Heart right ventricle (tissue), 16 donors: ENCODE measurements around the gene ITGA2. TPM values are rescaled to one million over a fixed set of nuclear protein-coding genes. Genes with fewer than 3 reads are reported as not detected.
A peak's percentile ranks its signal among the peaks of the same experiment; 100 is the strongest.

Experiments
- ATAC-seq, 8 donors: fragments of 200-7000 bp; cut with Tn5 transposase; one replicate each; pipeline ENCODE4 v1.9.1; 2020; ENCODE audit warnings: mild to moderate bottlenecking in 8 of 8, moderate library complexity in 8 of 8, moderate number of reproducible peaks in 1 of 8
- DNase-seq, 2 donors: peaks; one replicate each; pipeline ENCODE4 v3.0.0-alpha.2; 2020
- H3K27ac ChIP-seq, 10 donors: fragments of 200-600 bp; sonication (generic) in 2 of 10; one replicate each; pipeline versions ENCODE4 v1.5.0 to v1.8.0; 2020 to 2022; ENCODE audit warnings: mild to moderate bottlenecking in 3 of 10
- H3K27me3 ChIP-seq, 7 donors: fragments of 200-600 bp; one replicate each; pipeline ENCODE4 v1.8.0; 2021 to 2022; ENCODE audit warnings: mild to moderate bottlenecking in 2 of 7
- H3K36me3 ChIP-seq, 9 donors: fragments of 200-600 bp; sonication (generic) in 1 of 9; one replicate each; pipeline versions ENCODE4 v1.5.0 to v1.8.0; 2020 to 2022; ENCODE audit warnings: mild to moderate bottlenecking in 2 of 9
- H3K4me1 ChIP-seq, 9 donors: fragments of 200-600 bp; sonication (generic) in 1 of 9; one replicate each; pipeline versions ENCODE4 v1.5.0 to v1.8.0; 2020 to 2022; ENCODE audit warnings: mild to moderate bottlenecking in 4 of 9
- H3K4me3 ChIP-seq, 10 donors: fragments of 200-600 bp; sonication (generic) in 2 of 10; one replicate each; pipeline versions ENCODE4 v1.5.0 to v1.8.0; 2020 to 2022; ENCODE audit warnings: mild to moderate bottlenecking in 7 of 10, moderate library complexity in 2 of 10
- H3K9me3 ChIP-seq, 11 donors: fragments of 200-600 bp in 10 of 11; sonication (generic) in 2 of 11; one replicate each; pipeline versions ENCODE4 v1.5.0 to v1.8.0; 2013 to 2022; ENCODE audit warnings: mild to moderate bottlenecking in 2 of 11, control low read depth in 1 of 11, moderate library complexity in 1 of 11
- WGBS, 2 donors: extraction: QIAGEN DNeasy Blood & Tissue Kit; methylation state at CpG; one replicate each; pipeline ENCODE4 v1.1.7; 2013; ENCODE audit warnings: inconsistent platforms in 1 of 2; 5-methylcytosine and 5-hydroxymethylcytosine counted together
- intact Hi-C, 10 donors: fragments of 100-400 bp; cut with DNase I; formaldehyde crosslinking; loops; one replicate each; pipeline versions ENCODE4 v1.11.1 to v1.14.2; 2022
- long read RNA-seq, 3 donors: library from polyadenylated mRNA; unstranded; transcript quantifications; one replicate each; pipeline ENCODE4 v2.0.0, GENCODE V29; 2020 to 2021
- polyA plus RNA-seq, 2 donors: library from polyadenylated mRNA; stranded (reverse); fragments of 200-250 nt; gene quantifications; one replicate each; pipeline ENCODE4 v1.2.3, GENCODE V29; 2013
- total RNA-seq, 10 donors: library from RNA; stranded (reverse); fragmentation: NEBNext Ultra II Directional in 3 of 10; extraction: Animal tissue kit (Norgen Biotek cat#: 25700) in 3 of 10; gene quantifications; one replicate each; pipeline versions ENCODE4 v1.2.1 to v1.2.4, GENCODE V29; 2021 to 2023
- TF ChIP-seq, protein P1 (sequence below), 9 donors: fragments of 200-600 bp; sonication (generic) in 2 of 9; IDR thresholded peaks; one replicate each; pipeline versions ENCODE4 v1.5.0 to v1.8.0; 2021 to 2022; ENCODE audit warnings: antibody characterized with exemption in 9 of 9, mild to moderate bottlenecking in 5 of 9, moderate library complexity in 1 of 9
- donor health status: Arrhythmogenic right ventricular cardiomyopathy.
- donor health status: ischemic (EF 13 %, LVEDD 7.1; RV severe dilation, severe dysfunction).
- donor health status: healthy with polysubstance abuse.
- donor health status: DM: no; HTN: yes; CAD: no.
- donor health status: DM: no; HTN: no; CAD: no.
- donor health status: ischemic (EF 25% LVEDD 6.9; RV normal size, moderate dysfunction).
- donor health status: ischemic (EF 25% LVEDD 5.7; RV mildly dilated, moderate dysfunction).
- donor health status: healthy.
- donor health status: DM: yes; HTN: yes; CAD: no.
- donor health status: Ischemic cardiomyopathy.
- donor health status: ischemic (EF 35%, LVEDD 5.7; RV mildly dilated, moderate dysfunction).
- donor health status: nonischemic (EF 11% LVEDD 7.7; RV severe dilation, severe dysfunction).
- donor health status: DM: yes; HTN: yes; CAD: no.
- donor health status: PGD.
- donor health status: ischemic (EF 29% LVEDD 5.4; RV normal size, mild dysfunction).
- donor health status: nonischemic (EF 23%, LVEDD 6.1; RV moderate dilation, normal function).

Gene ITGA2
- 1 to 10 TPM in 4 of 10 donors, under 1 TPM in 6; 0.30 to 9.4 (median 0.92) TPM for total RNA-seq
- 1 to 10 TPM in 1 of 2 donors, under 1 TPM in 1; 0.22 to 1.3 TPM for polyA plus RNA-seq
- long read RNA-seq, donor 1, result 0 reads
- long read RNA-seq, donor 2, result 0 reads
- long read RNA-seq, donor 3, partial matches to known transcripts, result 4 of 6 reads
- long read RNA-seq, donor 3, other reads (novel, unspliced or antisense), result 2 of 6 reads

DNA sequence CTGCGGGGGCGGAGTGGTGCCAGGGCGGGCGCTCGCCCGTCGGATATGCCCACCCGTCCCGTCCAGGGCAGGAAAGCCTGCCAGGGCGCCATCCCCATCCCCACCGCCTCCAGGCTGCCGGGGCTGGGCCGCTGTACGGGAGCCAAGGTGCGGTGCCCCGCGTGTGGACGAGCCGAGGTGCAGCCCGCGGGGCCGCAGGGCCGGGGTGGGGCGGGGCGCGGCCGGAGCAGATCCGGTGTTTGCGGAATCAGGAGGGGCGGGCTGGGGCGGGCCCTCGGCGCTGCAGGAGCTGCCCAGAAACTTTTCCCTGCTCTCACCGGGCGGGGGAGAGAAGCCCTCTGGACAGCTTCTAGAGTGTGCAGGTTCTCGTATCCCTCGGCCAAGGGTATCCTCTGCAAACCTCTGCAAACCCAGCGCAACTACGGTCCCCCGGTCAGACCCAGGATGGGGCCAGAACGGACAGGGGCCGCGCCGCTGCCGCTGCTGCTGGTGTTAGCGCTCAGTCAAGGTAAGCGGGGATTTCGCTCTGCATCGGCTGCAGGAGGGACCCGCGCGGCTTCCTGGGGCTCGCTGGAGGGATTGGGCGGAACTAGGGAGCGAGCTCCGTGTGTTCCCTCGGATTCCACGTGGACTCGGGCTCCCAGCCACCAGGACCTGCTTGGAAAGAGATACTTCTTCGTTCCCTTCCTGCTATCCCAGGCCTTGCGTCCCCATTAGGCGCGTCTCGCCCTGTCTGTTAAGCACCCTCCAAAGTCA is at the start of gene ITGA2:
Gene ITGA2 (plus strand): TSS at position 328 of the 756 bp plus-strand sequence. CDS start 117 bp downstream, at position 445.
- WGBS, 2 donors, result 0 to 1% methylated on average over 51 to 64 of the region's 64 CpGs
- Histone ChIP-seq H3K4me1 (peaks cover 0 to 28% (median 15%) of the 10 kb centered on the region in 9 donors), H3K9me3 (no peaks in the 10 kb centered on the region), H3K27me3 (peaks cover 0 to 14% (median 0%) of the 10 kb centered on the region in 7 donors), H3K4me3 (peak within 1 kb of the TSS; percentile 41 to 75 (median 63)), H3K27ac (peak within 1 kb of the TSS in 5 of 10 donors; percentile 43 to 76 (median 51)), H3K36me3 (no peaks in the 10 kb centered on the region)
- DNase-seq (peak; percentile 23 to 32), ATAC-seq (peak; percentile 72 to 93 (median 84))
- TF ChIP-seq, protein P1, sequence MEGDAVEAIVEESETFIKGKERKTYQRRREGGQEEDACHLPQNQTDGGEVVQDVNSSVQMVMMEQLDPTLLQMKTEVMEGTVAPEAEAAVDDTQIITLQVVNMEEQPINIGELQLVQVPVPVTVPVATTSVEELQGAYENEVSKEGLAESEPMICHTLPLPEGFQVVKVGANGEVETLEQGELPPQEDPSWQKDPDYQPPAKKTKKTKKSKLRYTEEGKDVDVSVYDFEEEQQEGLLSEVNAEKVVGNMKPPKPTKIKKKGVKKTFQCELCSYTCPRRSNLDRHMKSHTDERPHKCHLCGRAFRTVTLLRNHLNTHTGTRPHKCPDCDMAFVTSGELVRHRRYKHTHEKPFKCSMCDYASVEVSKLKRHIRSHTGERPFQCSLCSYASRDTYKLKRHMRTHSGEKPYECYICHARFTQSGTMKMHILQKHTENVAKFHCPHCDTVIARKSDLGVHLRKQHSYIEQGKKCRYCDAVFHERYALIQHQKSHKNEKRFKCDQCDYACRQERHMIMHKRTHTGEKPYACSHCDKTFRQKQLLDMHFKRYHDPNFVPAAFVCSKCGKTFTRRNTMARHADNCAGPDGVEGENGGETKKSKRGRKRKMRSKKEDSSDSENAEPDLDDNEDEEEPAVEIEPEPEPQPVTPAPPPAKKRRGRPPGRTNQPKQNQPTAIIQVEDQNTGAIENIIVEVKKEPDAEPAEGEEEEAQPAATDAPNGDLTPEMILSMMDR (IDR thresholded peaks at IDR 0.05), result no peak
- intact Hi-C loops, result loop anchor here in 3 of 10 donors (5.0 to 10.0 kb wide), 3 partner anchors 38 to 46 kb away; no protein-coding TSS in a partner anchor

GRCh38 chr5:52943285-52943684 is 45.9 kb upstream of the ITGA2 start:
- intact Hi-C loops, result no loop called here
- H3K36me3 ChIP-seq, result peaks cover 0 to 83% (median 10%) of the 10 kb centered on the region in 9 donors
- no peak overlapping the region for H3K27ac ChIP-seq
- H3K4me1 ChIP-seq, result peaks cover 0 to 16% (median 3%) of the 10 kb centered on the region in 9 donors
- 95 to 96% methylated on average over 2 of the region's 2 CpGs for WGBS, 2 donors
- H3K27me3 ChIP-seq, result no peaks in the 10 kb centered on the region
- no peak for DNase-seq
- H3K9me3 ChIP-seq, result no peaks in the 10 kb centered on the region
- TF ChIP-seq, protein P1 (IDR thresholded peaks at IDR 0.05), result no peak
- H3K4me3 ChIP-seq, result no peak overlapping the region
- peak in 4 of 8 donors; percentile 18 to 47 (median 22) for ATAC-seq

DNA sequence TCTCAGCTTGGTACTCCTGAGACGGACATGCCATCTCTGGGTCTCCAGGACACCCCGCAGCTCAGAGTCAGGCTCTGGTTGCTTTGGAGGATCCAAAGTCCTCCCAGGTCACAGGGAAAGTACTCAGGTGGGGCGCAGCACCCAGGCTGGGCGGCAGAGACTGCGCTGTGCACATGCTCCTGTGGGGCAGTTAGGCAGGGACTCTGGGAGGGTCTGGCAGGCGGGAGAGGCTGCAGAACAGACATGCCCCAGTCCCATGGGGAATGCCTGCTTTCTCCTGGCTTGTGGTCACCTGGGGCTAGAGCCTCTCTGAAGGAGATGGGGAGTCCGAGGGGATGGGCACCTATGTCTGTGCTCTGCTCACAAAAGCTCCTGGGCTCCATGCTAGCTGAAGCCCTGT is 45.3 kb upstream of the ITGA2 start:
- WGBS, 2 donors, result 96 to 98% methylated on average over 7 of the region's 7 CpGs
- H3K27ac ChIP-seq, result no peak overlapping the region
- H3K9me3 ChIP-seq, result no peaks in the 10 kb centered on the region
- H3K36me3 ChIP-seq, result peaks cover 0 to 83% (median 9%) of the 10 kb centered on the region in 9 donors
- intact Hi-C loops, result no loop called here
- DNase-seq, result no peak
- peak in 4 of 8 donors; percentile 11 to 44 (median 24) for ATAC-seq
- TF ChIP-seq, protein P1 (IDR thresholded peaks at IDR 0.05), result no peak
- no peaks in the 10 kb centered on the region for H3K27me3 ChIP-seq
- no peak overlapping the region for H3K4me3 ChIP-seq
- H3K4me1 ChIP-seq, result peaks cover 0 to 21% (median 5%) of the 10 kb centered on the region in 9 donors

DNA sequence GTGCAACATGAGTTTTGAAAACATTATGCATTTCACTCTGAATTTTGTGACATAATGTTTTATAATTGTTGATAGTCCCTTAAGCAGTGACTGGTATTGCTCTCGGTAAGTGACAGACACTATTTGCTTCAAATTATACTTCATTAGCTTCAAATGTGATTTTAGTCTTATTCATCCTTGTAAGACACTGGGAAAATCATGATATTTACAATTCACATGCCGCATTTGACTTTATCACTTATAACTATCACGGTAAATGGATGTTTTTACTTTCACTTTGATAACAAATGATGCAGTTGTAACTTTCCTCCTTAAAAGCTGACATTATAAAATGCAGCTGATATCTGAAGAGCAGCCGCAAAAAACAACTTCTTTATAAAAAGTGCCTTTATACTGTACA is 44.1 kb upstream of the ITGA2 start:
- peaks cover 0 to 83% (median 7%) of the 10 kb centered on the region in 9 donors for H3K36me3 ChIP-seq
- intact Hi-C loops, result loop anchor here in 3 of 10 donors (5.0 kb wide), 2 partner anchors 42 to 152 kb away; partner anchors contain the start of gene ITGA2 (in 1 of the 3)
- 40 to 62% methylated on average over 4 of the region's 4 CpGs for WGBS, 2 donors
- ATAC-seq, result no peak
- peaks cover 0 to 22% (median 5%) of the 10 kb centered on the region in 9 donors for H3K4me1 ChIP-seq
- DNase-seq, result no peak
- H3K27me3 ChIP-seq, result no peaks in the 10 kb centered on the region
- peak overlapping the region in 4 of 10 donors; percentile 2 to 18 (median 6) for H3K27ac ChIP-seq
- peak overlapping the region in 8 of 10 donors; percentile 18 to 38 (median 34) for H3K4me3 ChIP-seq
- TF ChIP-seq, protein P1 (IDR thresholded peaks at IDR 0.05), result no peak
- no peaks in the 10 kb centered on the region for H3K9me3 ChIP-seq
